SK-N-SH (cell line): ENCODE measurements around the gene PITHD1. TPM values are rescaled to one million over a fixed set of nuclear protein-coding genes. Genes with fewer than 3 reads are reported as not detected.

Experiments used
- CTCF ChIA-PET: fragments of 300-600, 350-600 bp; formaldehyde crosslinking; extraction: SDS; loops from one replicate; lab custom pipeline; 2021; lab: Yijun Ruan, JAX
- POLR2A ChIA-PET: fragments of 350-600 bp; sonication (Branson Sonifier 250); formaldehyde crosslinking; extraction: SDS; loops from one replicate; lab custom pipeline; 2020; ENCODE audit warnings: antibody characterized with exemption, inconsistent platforms; lab: Yijun Ruan, JAX
- DNase-seq: peaks from one replicate; pipeline ENCODE4 v3.0.0; 2012
- H2AFZ ChIP-seq: fragments of 200-600 bp; sonication (generic); 2 replicates; pipeline ENCODE4 v1.8.1; 2016; ENCODE audit warnings: antibody characterized with exemption, mild to moderate bottlenecking, low read depth
- H3F3A ChIP-seq: fragments of 200-600 bp; sonication (generic); replicated peaks from 2 replicates; pipeline ENCODE3; 2016; ENCODE audit warnings: antibody characterized with exemption, mild to moderate bottlenecking; ENCODE audit not compliant: insufficient read depth
- H3K27ac ChIP-seq, 2 experiments: fragments of 200-500 bp in 1 of 2; fragments of 200-600 bp in 1 of 2; sonication (Bioruptor generic) in 1 of 2; sonication (generic), shearing (Covaris generic) in 1 of 2; 2 replicates each; pipeline versions ENCODE4 v1.5.1 to v1.6.1; 2014 to 2016; ENCODE audit warnings: low read depth in 2 of 2, inconsistent platforms in 1 of 2, low read length in 1 of 2, mild to moderate bottlenecking in 1 of 2, mixed read lengths in 1 of 2
- H3K27me3 ChIP-seq: fragments of 200-600 bp; sonication (generic), shearing (Covaris generic); 2 replicates; pipeline ENCODE4 v1.6.1; 2016; ENCODE audit warnings: mixed run types; ENCODE audit not compliant: insufficient read depth
- H3K36me3 ChIP-seq, 2 experiments: fragments of 200-500 bp in 1 of 2; fragments of 200-600 bp in 1 of 2; sonication (Bioruptor generic) in 1 of 2; sonication (generic) in 1 of 2; replicated peaks in 1 of 2; 2 replicates each; pipeline versions ENCODE3 to v1.5.1; 2014 to 2016; ENCODE audit warnings: low read length in 1 of 2, mild to moderate bottlenecking in 1 of 2; ENCODE audit not compliant: insufficient read depth in 2 of 2, control insufficient read depth in 1 of 2
- H3K4me1 ChIP-seq, 2 experiments: fragments of 200-500 bp in 1 of 2; fragments of 200-600 bp in 1 of 2; sonication (Bioruptor generic) in 1 of 2; sonication (generic), shearing (Covaris generic) in 1 of 2; 2 replicates each; pipeline versions ENCODE4 v1.5.1 to v1.6.1; 2014 to 2016; ENCODE audit warnings: low read depth in 1 of 2, low read length in 1 of 2, mixed run types in 1 of 2; ENCODE audit not compliant: insufficient read depth in 2 of 2, control insufficient read depth in 1 of 2
- H3K4me2 ChIP-seq: fragments of 200-600 bp; sonication (generic), shearing (Covaris generic); 2 replicates; pipeline ENCODE4 v1.6.1; 2017; ENCODE audit warnings: mixed run types
- H3K4me3 ChIP-seq, 2 experiments: fragments of 200-500 bp in 1 of 2; fragments of 200-600 bp in 1 of 2; sonication (Bioruptor generic) in 1 of 2; sonication (generic), shearing (Covaris generic) in 1 of 2; 2 replicates each; pipeline versions ENCODE4 v1.5.1 to v1.8.1; 2014 to 2016; ENCODE audit warnings: low read depth in 2 of 2, inconsistent platforms in 1 of 2, low read length in 1 of 2, mild to moderate bottlenecking in 1 of 2, mixed read lengths in 1 of 2, moderate library complexity in 1 of 2
- H3K79me2 ChIP-seq: fragments of 200-600 bp; sonication (generic); 2 replicates; pipeline ENCODE4 v1.8.1; 2017; ENCODE audit warnings: mild to moderate bottlenecking; ENCODE audit not compliant: insufficient read depth
- H3K9ac ChIP-seq: fragments of 200-600 bp; sonication (generic); 2 replicates; pipeline ENCODE4 v1.6.1; 2017; ENCODE audit warnings: mixed run types
- H3K9me2 ChIP-seq: fragments of 200-600 bp; sonication (generic); 2 replicates; pipeline ENCODE4 v1.6.1; 2017; ENCODE audit warnings: mixed run types
- H3K9me3 ChIP-seq: fragments of 200-600 bp; sonication (generic); 2 replicates; pipeline ENCODE4 v1.6.1; 2017; ENCODE audit warnings: mixed run types, mild to moderate bottlenecking, moderate library complexity
- H4K20me1 ChIP-seq: fragments of 200-600 bp; sonication (generic); 2 replicates; pipeline ENCODE4 v1.6.1; 2017; ENCODE audit warnings: mild to moderate bottlenecking, mixed run types; ENCODE audit not compliant: insufficient read depth
- ELF1 ChIP-seq: IDR thresholded peaks from 2 replicates; pipeline ENCODE4 v1.4.0; 2012
- EZH2phosphoT487 ChIP-seq: fragments of 200-600 bp; sonication (generic); IDR thresholded peaks from 2 replicates; pipeline ENCODE4 v1.6.1; 2017; ENCODE audit warnings: low read depth, mixed run types, mild to moderate bottlenecking, antibody characterized with exemption, moderate library complexity, borderline replicate concordance
- FOXM1 ChIP-seq: IDR thresholded peaks from 2 replicates; pipeline ENCODE4 v1.4.0; 2012; ENCODE audit warnings: low read depth, mild to moderate bottlenecking
- GABPA ChIP-seq: IDR thresholded peaks from 2 replicates; pipeline ENCODE4 v1.4.0; 2012; ENCODE audit warnings: low read depth, mild to moderate bottlenecking
- JUND ChIP-seq: IDR thresholded peaks from 2 replicates; pipeline ENCODE4 v1.4.0; 2012
- MXI1 ChIP-seq: IDR thresholded peaks from 2 replicates; pipeline ENCODE4 v1.6.1; 2012; ENCODE audit warnings: mild to moderate bottlenecking, low read depth, low read length, improper control_type of control experiment
- NRF1 ChIP-seq: IDR thresholded peaks from 2 replicates; pipeline ENCODE4 v1.6.1; 2012; ENCODE audit warnings: low read depth, mild to moderate bottlenecking, low read length
- RCOR1 ChIP-seq: fragments of 150-350 bp; IDR thresholded peaks from 2 replicates; pipeline ENCODE4 v1.6.1; 2017; ENCODE audit warnings: antibody characterized with exemption, low read length
- RXRA ChIP-seq: IDR thresholded peaks from 2 replicates; pipeline ENCODE4 v1.4.0; 2012; ENCODE audit warnings: low read depth, mild to moderate bottlenecking, borderline replicate concordance
- SMC3 ChIP-seq: IDR thresholded peaks from 2 replicates; pipeline ENCODE4 v1.6.1; 2012; ENCODE audit warnings: low read depth, low read length, improper control_type of control experiment
- TAF1 ChIP-seq: IDR thresholded peaks from 2 replicates; pipeline ENCODE4 v1.6.1; 2012; ENCODE audit warnings: low read depth, mild to moderate bottlenecking, low read length, moderate library complexity, borderline replicate concordance
- TEAD4 ChIP-seq: IDR thresholded peaks from 2 replicates; pipeline ENCODE4 v1.4.0; 2012; ENCODE audit warnings: mild to moderate bottlenecking, borderline replicate concordance; ENCODE audit not compliant: insufficient read depth
- ZBTB33 ChIP-seq: IDR thresholded peaks from 2 replicates; pipeline ENCODE4 v1.4.0; 2012; ENCODE audit warnings: low read depth, borderline replicate concordance
- WGBS: methylation state at CpG from one replicate; pipeline ENCODE4 v1.1.6; 2017; ENCODE audit warnings: low lambda C conversion rate; 5-methylcytosine and 5-hydroxymethylcytosine counted together
- polyA plus RNA-seq, 3 experiments: library from polyadenylated mRNA; depleted of rRNA; stranded (reverse); fragments of >200 nt; gene quantifications; 2 replicates each; pipeline ENCODE4 v1.2.3, GENCODE V29; 2012
- TF ChIP-seq, protein P1 (sequence below): fragments of 200-600 bp; sonication (generic); IDR thresholded peaks from 2 replicates; pipeline ENCODE4 v1.6.1; 2017; ENCODE audit warnings: antibody characterized with exemption, mild to moderate bottlenecking, moderate library complexity
- TF ChIP-seq, protein P2 (sequence below): fragments of 150-350 bp; IDR thresholded peaks from 2 replicates; pipeline ENCODE4 v1.6.1; 2017; ENCODE audit warnings: antibody characterized with exemption, low read length, low read depth, borderline replicate concordance

Gene PITHD1
- polyA plus RNA-seq, 1 of the 3 experiments (the other 2 are of a cell fraction), result 36.3 TPM

GRCh38 chr1:23796466-23797271 is 18.5 kb downstream of the PITHD1 start:
- H3K9ac ChIP-seq, result no peak overlapping the region
- H3K9me2 ChIP-seq, result no peaks in the 10 kb centered on the region
- no peak overlapping the region for H3K4me2 ChIP-seq
- H3K4me1 ChIP-seq, result peaks cover 5 to 34% of the 10 kb centered on the region in 2 experiments; a peak in 1 of 4 replicates
- WGBS, result 95% methylated on average over 15 of the region's 17 CpGs
- no peak for TF ChIP-seq TAF1
- TF ChIP-seq EZH2phosphoT487, result no peak
- TF ChIP-seq RCOR1, result no peak
- TF ChIP-seq RXRA, result no peak
- TF ChIP-seq, protein P1, sequence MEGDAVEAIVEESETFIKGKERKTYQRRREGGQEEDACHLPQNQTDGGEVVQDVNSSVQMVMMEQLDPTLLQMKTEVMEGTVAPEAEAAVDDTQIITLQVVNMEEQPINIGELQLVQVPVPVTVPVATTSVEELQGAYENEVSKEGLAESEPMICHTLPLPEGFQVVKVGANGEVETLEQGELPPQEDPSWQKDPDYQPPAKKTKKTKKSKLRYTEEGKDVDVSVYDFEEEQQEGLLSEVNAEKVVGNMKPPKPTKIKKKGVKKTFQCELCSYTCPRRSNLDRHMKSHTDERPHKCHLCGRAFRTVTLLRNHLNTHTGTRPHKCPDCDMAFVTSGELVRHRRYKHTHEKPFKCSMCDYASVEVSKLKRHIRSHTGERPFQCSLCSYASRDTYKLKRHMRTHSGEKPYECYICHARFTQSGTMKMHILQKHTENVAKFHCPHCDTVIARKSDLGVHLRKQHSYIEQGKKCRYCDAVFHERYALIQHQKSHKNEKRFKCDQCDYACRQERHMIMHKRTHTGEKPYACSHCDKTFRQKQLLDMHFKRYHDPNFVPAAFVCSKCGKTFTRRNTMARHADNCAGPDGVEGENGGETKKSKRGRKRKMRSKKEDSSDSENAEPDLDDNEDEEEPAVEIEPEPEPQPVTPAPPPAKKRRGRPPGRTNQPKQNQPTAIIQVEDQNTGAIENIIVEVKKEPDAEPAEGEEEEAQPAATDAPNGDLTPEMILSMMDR, result no peak
- TF ChIP-seq FOXM1, result no peak
- TF ChIP-seq MXI1, result no peak
- no peak overlapping the region for H3K27ac ChIP-seq
- H4K20me1 ChIP-seq, result no peaks in the 10 kb centered on the region
- peaks cover 11 to 44% of the 10 kb centered on the region in 2 experiments for H3K36me3 ChIP-seq
- H3F3A ChIP-seq, result peaks cover 8% of the 10 kb centered on the region
- CTCF ChIA-PET, result interaction anchor here (1.0 to 1.5 kb wide), 3 partner anchors 13 to 120 kb away, joined by 3 to 7 read pairs (median 3); partner anchors contain the start of gene FUCA1
- DNase-seq, result no peak
- H3K27me3 ChIP-seq, result no peaks in the 10 kb centered on the region
- H2AFZ ChIP-seq, result no peak overlapping the region
- no peak overlapping the region for H3K4me3 ChIP-seq
- no peaks in the 10 kb centered on the region for H3K9me3 ChIP-seq
- peaks cover 19% of the 10 kb centered on the region for H3K79me2 ChIP-seq
- POLR2A ChIA-PET, result no interaction called here

GRCh38 chr1:23797478-23798448 is 19.5 kb downstream of the PITHD1 start:
- Histone ChIP-seq H3K4me1 (peaks cover 5 to 38% of the 10 kb centered on the region in 2 experiments; a peak in 1 of 4 replicates), H3K9me3 (no peaks in the 10 kb centered on the region), H3K4me2 (no peak overlapping the region), H3K4me3 (no peak overlapping the region), H4K20me1 (no peaks in the 10 kb centered on the region), H3F3A (peaks cover 12% of the 10 kb centered on the region), H3K9me2 (no peaks in the 10 kb centered on the region), H3K9ac (no peak overlapping the region), H3K27me3 (no peaks in the 10 kb centered on the region), H2AFZ (no peak overlapping the region), H3K36me3 (peaks cover 11 to 44% of the 10 kb centered on the region in 2 experiments), H3K79me2 (peaks cover 8% of the 10 kb centered on the region), H3K27ac (no peak overlapping the region)
- ChIA-PET POLR2A (no interaction called here), CTCF (interaction anchor here (1.1 to 5.7 kb wide), 6 partner anchors 10 to 119 kb away, joined by 3 to 47 read pairs (median 6); partner anchors contain the start of genes FUCA1 and RPL11)
- no peak for TF ChIP-seq JUND
- no peak for TF ChIP-seq GABPA
- no peak for TF ChIP-seq SMC3
- TF ChIP-seq ELF1, result no peak
- TF ChIP-seq, protein P2, sequence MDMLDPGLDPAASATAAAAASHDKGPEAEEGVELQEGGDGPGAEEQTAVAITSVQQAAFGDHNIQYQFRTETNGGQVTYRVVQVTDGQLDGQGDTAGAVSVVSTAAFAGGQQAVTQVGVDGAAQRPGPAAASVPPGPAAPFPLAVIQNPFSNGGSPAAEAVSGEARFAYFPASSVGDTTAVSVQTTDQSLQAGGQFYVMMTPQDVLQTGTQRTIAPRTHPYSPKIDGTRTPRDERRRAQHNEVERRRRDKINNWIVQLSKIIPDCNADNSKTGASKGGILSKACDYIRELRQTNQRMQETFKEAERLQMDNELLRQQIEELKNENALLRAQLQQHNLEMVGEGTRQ, result no peak
- TF ChIP-seq NRF1, result no peak
- TF ChIP-seq FOXM1, result no peak
- no peak for TF ChIP-seq EZH2phosphoT487
- TF ChIP-seq TEAD4, result no peak
- no peak for TF ChIP-seq ZBTB33
- no peak for TF ChIP-seq RCOR1
- no peak for DNase-seq
- WGBS, result 99% methylated on average over 10 of the region's 20 CpGs
